ENCODE results near the gene SLK.

SLK gene

GRCh38 chr10:103969857-103970627 is 3.1 kb downstream of the SLK start:
- no peak for DNase-seq (ENCODE audit: insufficient read length, low spot score)
- no peak for TF ChIP-seq CTCF (IDR thresholded peaks at IDR 0.05; ENCODE audit: insufficient read depth, missing control alignments)
- FAIRE-seq = no peak

DNA sequence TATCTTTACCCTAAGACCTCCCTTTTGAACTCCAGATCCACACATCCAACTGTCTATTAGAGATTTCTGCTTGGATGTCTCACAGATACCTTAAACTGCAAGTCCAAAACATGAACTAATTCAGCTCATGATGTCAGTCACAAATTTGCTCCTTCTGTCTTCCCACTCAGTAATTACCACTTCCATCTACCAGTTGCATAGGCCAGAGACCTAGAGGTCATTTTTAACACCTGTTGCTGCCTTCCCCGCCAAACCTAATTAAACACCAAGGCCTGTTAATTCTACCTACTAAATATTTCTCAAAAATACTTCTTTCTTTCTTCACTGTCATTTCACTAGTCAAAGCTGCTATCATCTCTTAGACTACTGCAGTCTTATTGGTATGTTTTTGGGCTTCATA is 8.2 kb downstream of the SLK start:
- DNase-seq (ENCODE audit: insufficient read length, low spot score) (no peak), FAIRE-seq (no peak)
- no peak for TF ChIP-seq CTCF (IDR thresholded peaks at IDR 0.05; ENCODE audit: insufficient read depth, missing control alignments)

DNA sequence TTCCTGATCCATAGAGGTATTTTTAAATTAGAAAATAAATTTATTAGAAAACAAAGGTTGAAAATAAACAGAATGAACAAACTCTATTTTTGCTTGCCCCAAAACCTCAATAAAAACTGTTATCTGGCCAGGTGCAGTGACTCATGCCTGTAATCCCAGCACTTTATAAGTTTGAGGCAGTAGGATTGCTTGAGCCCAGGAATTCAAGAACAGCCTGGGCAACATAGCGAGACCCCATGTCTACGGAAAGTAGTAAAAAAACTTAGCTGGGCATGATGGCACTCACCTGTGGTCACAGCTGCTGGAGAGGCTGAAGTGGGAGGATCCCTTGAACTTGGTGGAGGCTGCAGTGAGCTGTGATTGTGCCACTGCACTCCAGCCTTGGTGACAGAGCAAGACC is 10.3 kb downstream of the SLK start:
- FAIRE-seq (no peak), DNase-seq (ENCODE audit: insufficient read length, low spot score) (no peak)
- no peak for TF ChIP-seq CTCF (IDR thresholded peaks at IDR 0.05; ENCODE audit: insufficient read depth, missing control alignments)

GRCh38 chr10:103979530-103979929 is 12.6 kb downstream of the SLK start:
- FAIRE-seq (no peak), DNase-seq (ENCODE audit: insufficient read length, low spot score) (no peak)
- no peak for TF ChIP-seq CTCF (IDR thresholded peaks at IDR 0.05; ENCODE audit: insufficient read depth, missing control alignments)

- DNase-seq (ENCODE audit: insufficient read length, low spot score) = no peak
- no peak for TF ChIP-seq CTCF (IDR thresholded peaks at IDR 0.05; ENCODE audit: insufficient read depth, missing control alignments)
- no peak for FAIRE-seq
These were observed 13.5 kb downstream of the SLK start for GRCh38 chr10:103980288-103980906.

- no peak for FAIRE-seq
- no peak for DNase-seq (ENCODE audit: insufficient read length, low spot score)
- peak; percentile 53 for TF ChIP-seq CTCF (IDR thresholded peaks at IDR 0.05; ENCODE audit: insufficient read depth, missing control alignments)
These were observed 15.7 kb downstream of the SLK start for GRCh38 chr10:103982639-103983038.

DNA sequence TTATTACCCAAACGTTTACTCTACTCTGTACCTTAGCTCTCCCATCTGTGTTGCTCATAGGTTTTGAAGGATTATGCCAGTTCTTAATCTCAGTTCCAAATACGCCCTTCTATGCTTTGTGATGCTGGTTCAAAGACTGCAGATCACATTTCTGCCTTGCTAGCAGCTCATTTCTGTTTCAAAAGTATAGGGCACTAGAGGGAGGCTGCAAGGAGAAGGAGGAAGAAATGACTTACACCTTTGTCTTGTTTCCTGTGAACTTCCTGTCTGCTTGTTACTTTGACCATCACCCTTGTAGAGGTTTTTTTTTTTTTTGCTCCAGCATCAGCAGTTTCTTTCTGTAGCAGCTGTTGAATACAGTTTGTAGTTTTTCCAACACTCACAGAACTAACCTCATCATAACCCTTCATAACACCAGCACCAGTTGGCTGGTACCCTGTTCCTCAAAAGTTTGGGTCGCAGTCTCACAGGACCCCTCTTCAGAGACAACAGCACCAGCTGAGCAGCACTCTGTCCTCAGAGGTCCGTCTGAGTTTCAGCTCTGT is 16.5 kb downstream of the SLK start:
- TF ChIP-seq CTCF (IDR thresholded peaks at IDR 0.05; ENCODE audit: insufficient read depth, missing control alignments) = no peak
- no peak for DNase-seq (ENCODE audit: insufficient read length, low spot score)
- no peak for FAIRE-seq

All from D721Med (cell line).